Gastrocnemius medialis (tissue), 4 donors: ENCODE results near the gene IFI27L2. TPM values are rescaled to one million over a fixed set of nuclear protein-coding genes. Genes with fewer than 3 reads are reported as not detected.

Experiments
- ATAC-seq, 2 donors: fragments of 150-250 bp; one replicate each; pipeline ENCODE4 v1.9.1; 2016
- DNase-seq, 2 donors: peaks; one replicate each; pipeline ENCODE4 v3.0.0-alpha.2; 2019
- H3K27ac ChIP-seq, 4 donors: fragments of 200-600 bp; sonication (generic); 1 replicate in 1 of 4; 2 replicates in 3 of 4; pipeline ENCODE4 v1.5.1; 2016 to 2018; ENCODE audit warnings: mild to moderate bottlenecking in 2 of 4, moderate library complexity in 1 of 4
- H3K27me3 ChIP-seq, 3 donors: fragments of 200-600 bp; sonication (generic) in 2 of 3; 1 replicate in 1 of 3; 2 replicates in 2 of 3; pipeline versions ENCODE4 v1.5.1 to v1.6.0; 2016 to 2019; ENCODE audit warnings: mild to moderate bottlenecking in 1 of 3, moderate library complexity in 1 of 3
- H3K36me3 ChIP-seq, 2 donors: fragments of 200-600 bp; sonication (generic) in 1 of 2; one replicate each; pipeline ENCODE4 v1.5.1; 2017 to 2018
- H3K4me1 ChIP-seq, 2 donors: fragments of 200-600 bp; sonication (generic) in 1 of 2; one replicate each; pipeline ENCODE4 v1.5.1; 2016 to 2017; ENCODE audit warnings: mild to moderate bottlenecking in 2 of 2
- H3K4me3 ChIP-seq, 4 donors: fragments of 200-600 bp; sonication (generic) in 3 of 4; 1 replicate in 1 of 4; 2 replicates in 3 of 4; pipeline ENCODE4 v1.5.1; 2016 to 2019; ENCODE audit warnings: mild to moderate bottlenecking in 2 of 4
- H3K9me3 ChIP-seq, 3 donors: fragments of 200-600 bp; sonication (generic) in 2 of 3; 1 replicate in 1 of 3; 2 replicates in 2 of 3; pipeline ENCODE4 v1.5.1; 2016 to 2019
- POLR2A ChIP-seq, 2 donors: fragments of 450-650 bp; IDR thresholded peaks; one replicate each; pipeline ENCODE4 v1.6.1; 2017; ENCODE audit warnings: antibody characterized with exemption in 2 of 2, mild to moderate bottlenecking in 2 of 2, moderate library complexity in 2 of 2
- in situ Hi-C, 4 donors: fragments of 200-750 bp; cut with MboI; loops; one replicate each; pipeline versions ENCODE4 v1.15.0 to v1.8.0; 2017; ENCODE audit warnings: low sequenced_read_pairs in 4 of 4
- intact Hi-C: fragments of 100-400 bp; cut with DNase I; formaldehyde crosslinking; loops from one replicate; pipeline ENCODE4 v1.15.1; 2023; ENCODE audit warnings: low total_unique reads
- total RNA-seq, 4 donors: library from RNA; depleted of rRNA; stranded (reverse); fragments of >200 nt; gene quantifications; one replicate each; pipeline versions ENCODE4 v1.1.0 to v1.2.3, GENCODE V29; 2016
- TF ChIP-seq, protein P1 (sequence below), 5 experiments: fragments of 450-650 bp in 3 of 5; fragments of 200-600 bp in 2 of 5; sonication (generic) in 2 of 5; IDR thresholded peaks in 4 of 5; conservative IDR thresholded peaks in 1 of 5; 1 replicate in 4 of 5; 2 replicates in 1 of 5; pipeline ENCODE4 v1.5.1; 2016 to 2019; ENCODE audit warnings: antibody characterized with exemption in 5 of 5, mild to moderate bottlenecking in 3 of 5, moderate library complexity in 3 of 5

Gene IFI27L2
- total RNA-seq, 4 donors from 2014 or later = 1.1 to 9.1 (median 3.3) TPM

DNA sequence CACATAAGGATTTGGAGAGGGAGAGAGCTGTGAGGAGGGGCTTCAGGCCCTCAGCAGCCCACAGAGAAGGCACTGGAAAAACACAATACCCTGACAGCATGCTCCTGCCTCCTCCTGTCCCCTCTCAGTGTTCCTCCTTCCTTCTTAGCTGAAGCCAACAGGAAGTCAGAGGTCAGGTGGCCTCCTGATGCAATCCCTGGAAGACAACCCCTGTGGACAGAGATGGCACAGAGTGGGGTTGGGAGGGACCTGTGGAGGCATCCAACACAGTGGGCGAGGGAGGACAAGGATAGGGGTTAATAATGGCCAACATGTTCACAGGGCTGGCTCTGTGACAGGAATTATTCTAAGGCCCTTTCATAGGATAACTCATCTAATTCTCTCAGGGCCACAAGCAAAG is 15.4 kb upstream of the IFI27L2 start:
- H3K36me3 ChIP-seq = no peaks in the 10 kb centered on the region
- no peak for ATAC-seq

GRCh38 chr14:94143711-94144110 is 14.3 kb upstream of the IFI27L2 start:
- in situ Hi-C loops = no loop called here
- Histone ChIP-seq H3K9me3 (no peaks in the 10 kb centered on the region), H3K27ac (no peak overlapping the region), H3K36me3 (no peaks in the 10 kb centered on the region), H3K27me3 (no peaks in the 10 kb centered on the region), H3K4me1 (no peaks in the 10 kb centered on the region), H3K4me3 (no peak overlapping the region)
- intact Hi-C loops = no loop called here
- no peak for TF ChIP-seq POLR2A (IDR thresholded peaks at IDR 0.05)
- TF ChIP-seq, protein P1, sequence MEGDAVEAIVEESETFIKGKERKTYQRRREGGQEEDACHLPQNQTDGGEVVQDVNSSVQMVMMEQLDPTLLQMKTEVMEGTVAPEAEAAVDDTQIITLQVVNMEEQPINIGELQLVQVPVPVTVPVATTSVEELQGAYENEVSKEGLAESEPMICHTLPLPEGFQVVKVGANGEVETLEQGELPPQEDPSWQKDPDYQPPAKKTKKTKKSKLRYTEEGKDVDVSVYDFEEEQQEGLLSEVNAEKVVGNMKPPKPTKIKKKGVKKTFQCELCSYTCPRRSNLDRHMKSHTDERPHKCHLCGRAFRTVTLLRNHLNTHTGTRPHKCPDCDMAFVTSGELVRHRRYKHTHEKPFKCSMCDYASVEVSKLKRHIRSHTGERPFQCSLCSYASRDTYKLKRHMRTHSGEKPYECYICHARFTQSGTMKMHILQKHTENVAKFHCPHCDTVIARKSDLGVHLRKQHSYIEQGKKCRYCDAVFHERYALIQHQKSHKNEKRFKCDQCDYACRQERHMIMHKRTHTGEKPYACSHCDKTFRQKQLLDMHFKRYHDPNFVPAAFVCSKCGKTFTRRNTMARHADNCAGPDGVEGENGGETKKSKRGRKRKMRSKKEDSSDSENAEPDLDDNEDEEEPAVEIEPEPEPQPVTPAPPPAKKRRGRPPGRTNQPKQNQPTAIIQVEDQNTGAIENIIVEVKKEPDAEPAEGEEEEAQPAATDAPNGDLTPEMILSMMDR (IDR thresholded peaks at IDR 0.05 in 4 of 5, conservative IDR thresholded peaks at IDR 0.05 in 1 of 5) = no peak
- ATAC-seq = no peak
- no peak for DNase-seq

More for the DNA sequence above, 15.4 kb upstream of the IFI27L2 start:
- Histone ChIP-seq H3K9me3 (no peaks in the 10 kb centered on the region), H3K27ac (no peak overlapping the region), H3K27me3 (no peaks in the 10 kb centered on the region), H3K4me1 (no peaks in the 10 kb centered on the region), H3K4me3 (no peak overlapping the region)
- in situ Hi-C loops (no loop called here), intact Hi-C loops (no loop called here)
- DNase-seq = peak in 1 of 2 donors; percentile 18
- no peak for TF ChIP-seq POLR2A (IDR thresholded peaks at IDR 0.05)
- TF ChIP-seq, protein P1 (IDR thresholded peaks at IDR 0.05 in 4 of 5, conservative IDR thresholded peaks at IDR 0.05 in 1 of 5) = no peak

DNA sequence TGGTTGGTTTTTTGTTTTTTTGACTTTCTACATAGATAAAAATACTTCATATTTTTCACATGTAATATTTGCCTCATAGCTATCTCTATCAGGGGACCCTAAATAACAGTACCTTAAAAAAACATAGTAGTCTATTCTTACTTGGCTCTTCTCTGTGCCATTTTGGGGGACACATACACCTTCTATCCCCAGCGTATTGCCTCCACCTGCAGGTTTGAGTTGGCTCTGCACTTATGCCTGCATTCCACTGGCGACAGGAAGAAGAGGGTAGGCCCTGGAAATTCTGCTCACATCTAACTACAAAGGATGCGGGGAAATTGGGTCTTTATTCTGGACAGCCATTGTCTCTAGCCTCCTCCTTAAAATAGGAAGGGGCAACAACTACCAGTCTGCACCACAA is 13.8 kb upstream of the IFI27L2 start:
- H3K9me3 ChIP-seq = no peaks in the 10 kb centered on the region
- H3K4me3 ChIP-seq = no peak overlapping the region
- no peak for TF ChIP-seq POLR2A (IDR thresholded peaks at IDR 0.05)
- TF ChIP-seq, protein P1 (IDR thresholded peaks at IDR 0.05 in 4 of 5, conservative IDR thresholded peaks at IDR 0.05 in 1 of 5) = no peak
- no peaks in the 10 kb centered on the region for H3K27me3 ChIP-seq
- no peak for ATAC-seq
- in situ Hi-C loops = no loop called here
- no peak overlapping the region for H3K27ac ChIP-seq
- H3K4me1 ChIP-seq = no peaks in the 10 kb centered on the region
- DNase-seq = no peak
- H3K36me3 ChIP-seq = no peaks in the 10 kb centered on the region
- intact Hi-C loops = no loop called here

- intact Hi-C loops = no loop called here
- no peaks in the 10 kb centered on the region for H3K4me1 ChIP-seq
- no peak overlapping the region for H3K4me3 ChIP-seq
- H3K27ac ChIP-seq = no peak overlapping the region
- no peaks in the 10 kb centered on the region for H3K36me3 ChIP-seq
- H3K27me3 ChIP-seq = no peaks in the 10 kb centered on the region
- DNase-seq = no peak
- TF ChIP-seq, protein P1 (IDR thresholded peaks at IDR 0.05 in 4 of 5, conservative IDR thresholded peaks at IDR 0.05 in 1 of 5) = no peak
- TF ChIP-seq POLR2A (IDR thresholded peaks at IDR 0.05) = no peak
- no peak for ATAC-seq
- in situ Hi-C loops = no loop called here
- H3K9me3 ChIP-seq = no peaks in the 10 kb centered on the region
These were observed 13.4 kb upstream of the IFI27L2 start for GRCh38 chr14:94142836-94143235.

GRCh38 chr14:94142247-94142646 is 12.8 kb upstream of the IFI27L2 start:
- ATAC-seq (no peak), DNase-seq (no peak)
- TF ChIP-seq, protein P1 (IDR thresholded peaks at IDR 0.05 in 4 of 5, conservative IDR thresholded peaks at IDR 0.05 in 1 of 5) = no peak
- no peak for TF ChIP-seq POLR2A (IDR thresholded peaks at IDR 0.05)
- no peaks in the 10 kb centered on the region for H3K9me3 ChIP-seq
- H3K4me3 ChIP-seq = no peak overlapping the region
- in situ Hi-C loops = no loop called here
- H3K36me3 ChIP-seq = no peaks in the 10 kb centered on the region
- no peak overlapping the region for H3K27ac ChIP-seq
- H3K4me1 ChIP-seq = no peaks in the 10 kb centered on the region
- no peaks in the 10 kb centered on the region for H3K27me3 ChIP-seq
- intact Hi-C loops = no loop called here
